Measurements from ENCODE around the gene WDR47.
"Not testable (repeated sequence)": the region's sequence is repeated elsewhere in the genome, so short reads cannot be mapped to it uniquely, and the experiment has no call there.

Gene WDR47

GRCh38 chr1:109020693-109021257 is 21.1 kb downstream of the WDR47 start:
- H3K9me3 ChIP-seq (ENCODE audit: control insufficient read depth, low read length), result no peaks in the 10 kb centered on the region
- no peaks in the 10 kb centered on the region for H3K79me2 ChIP-seq
- TF ChIP-seq, protein P1, sequence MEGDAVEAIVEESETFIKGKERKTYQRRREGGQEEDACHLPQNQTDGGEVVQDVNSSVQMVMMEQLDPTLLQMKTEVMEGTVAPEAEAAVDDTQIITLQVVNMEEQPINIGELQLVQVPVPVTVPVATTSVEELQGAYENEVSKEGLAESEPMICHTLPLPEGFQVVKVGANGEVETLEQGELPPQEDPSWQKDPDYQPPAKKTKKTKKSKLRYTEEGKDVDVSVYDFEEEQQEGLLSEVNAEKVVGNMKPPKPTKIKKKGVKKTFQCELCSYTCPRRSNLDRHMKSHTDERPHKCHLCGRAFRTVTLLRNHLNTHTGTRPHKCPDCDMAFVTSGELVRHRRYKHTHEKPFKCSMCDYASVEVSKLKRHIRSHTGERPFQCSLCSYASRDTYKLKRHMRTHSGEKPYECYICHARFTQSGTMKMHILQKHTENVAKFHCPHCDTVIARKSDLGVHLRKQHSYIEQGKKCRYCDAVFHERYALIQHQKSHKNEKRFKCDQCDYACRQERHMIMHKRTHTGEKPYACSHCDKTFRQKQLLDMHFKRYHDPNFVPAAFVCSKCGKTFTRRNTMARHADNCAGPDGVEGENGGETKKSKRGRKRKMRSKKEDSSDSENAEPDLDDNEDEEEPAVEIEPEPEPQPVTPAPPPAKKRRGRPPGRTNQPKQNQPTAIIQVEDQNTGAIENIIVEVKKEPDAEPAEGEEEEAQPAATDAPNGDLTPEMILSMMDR (IDR thresholded peaks at IDR 0.05), result no peak
- H3K27me3 ChIP-seq (ENCODE audit: control insufficient read depth, insufficient read depth, low read length), result no peaks in the 10 kb centered on the region
- H3K4me2 ChIP-seq (ENCODE audit: low read length), result no peak overlapping the region
- H3K4me3 ChIP-seq (ENCODE audit: low read depth, low read length), result no peak overlapping the region
- no peaks in the 10 kb centered on the region for H3K36me3 ChIP-seq (ENCODE audit: control insufficient read depth, insufficient read depth, low read length)
- no peak overlapping the region for H3K9ac ChIP-seq
- no peaks in the 10 kb centered on the region for H3K4me1 ChIP-seq
- no peak overlapping the region for H3K27ac ChIP-seq
- H2AFZ ChIP-seq, result no peak overlapping the region

GRCh38 chr1:109017719-109018118 is 24.2 kb downstream of the WDR47 start:
- not testable (repeated sequence) for H3K4me1 ChIP-seq; H3K79me2 ChIP-seq; H3K4me3 ChIP-seq (ENCODE audit: low read depth, low read length); H3K9ac ChIP-seq; H3K9me3 ChIP-seq (ENCODE audit: control insufficient read depth, low read length); H2AFZ ChIP-seq; H3K36me3 ChIP-seq (ENCODE audit: control insufficient read depth, insufficient read depth, low read length); H3K27ac ChIP-seq; H3K27me3 ChIP-seq (ENCODE audit: control insufficient read depth, insufficient read depth, low read length); H3K4me2 ChIP-seq (ENCODE audit: low read length)

DNA sequence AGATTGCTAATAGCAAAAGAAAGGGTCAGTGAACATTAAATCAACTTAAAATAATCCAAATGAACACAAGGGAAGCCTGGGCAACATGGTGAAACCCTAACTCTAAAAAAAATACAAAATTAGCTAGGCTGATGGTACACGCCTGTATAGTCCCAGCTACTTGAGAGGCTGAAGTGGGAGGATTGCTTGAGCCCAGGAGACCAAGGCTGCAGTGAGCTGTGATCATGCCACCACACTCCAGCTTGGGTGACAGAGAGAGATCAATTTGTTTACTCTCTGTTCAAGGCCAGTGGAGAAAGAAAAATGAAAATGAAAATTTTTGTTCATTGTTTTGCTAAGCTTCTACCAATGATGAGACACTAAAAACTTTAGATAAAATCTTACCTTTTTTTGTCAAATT is 24.8 kb downstream of the WDR47 start:
- Histone ChIP-seq H3K27me3 (ENCODE audit: control insufficient read depth, insufficient read depth, low read length) (no peaks in the 10 kb centered on the region), H3K9ac (no peak overlapping the region), H3K36me3 (ENCODE audit: control insufficient read depth, insufficient read depth, low read length) (no peaks in the 10 kb centered on the region), H3K4me3 (ENCODE audit: low read depth, low read length) (no peak overlapping the region), H3K27ac (no peak overlapping the region), H3K4me2 (ENCODE audit: low read length) (no peak overlapping the region), H3K4me1 (no peaks in the 10 kb centered on the region), H3K79me2 (no peaks in the 10 kb centered on the region), H3K9me3 (ENCODE audit: control insufficient read depth, low read length) (no peaks in the 10 kb centered on the region), H2AFZ (no peak overlapping the region)
- TF ChIP-seq, protein P1 (IDR thresholded peaks at IDR 0.05), result no peak

DNA sequence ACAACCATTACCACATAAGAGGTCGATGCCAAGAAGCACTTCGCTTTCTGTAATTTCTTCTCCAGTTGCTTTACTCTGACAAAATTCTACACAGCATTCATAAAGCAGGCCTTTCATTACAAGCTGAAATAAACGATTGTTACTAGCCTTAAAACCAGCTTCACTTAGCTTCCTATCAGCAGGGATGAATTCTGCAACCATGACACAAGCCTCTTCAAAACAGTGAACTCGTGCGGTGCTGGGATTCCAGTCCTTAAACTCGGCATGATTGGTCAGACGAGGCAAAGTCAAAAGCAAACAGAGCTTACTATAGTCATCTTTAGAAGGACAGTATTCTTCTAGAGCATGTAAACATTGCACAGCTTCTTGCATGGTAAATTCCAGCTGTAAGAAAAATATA is 30.6 kb downstream of the WDR47 start:
- no peak overlapping the region for H3K27ac ChIP-seq

DNA sequence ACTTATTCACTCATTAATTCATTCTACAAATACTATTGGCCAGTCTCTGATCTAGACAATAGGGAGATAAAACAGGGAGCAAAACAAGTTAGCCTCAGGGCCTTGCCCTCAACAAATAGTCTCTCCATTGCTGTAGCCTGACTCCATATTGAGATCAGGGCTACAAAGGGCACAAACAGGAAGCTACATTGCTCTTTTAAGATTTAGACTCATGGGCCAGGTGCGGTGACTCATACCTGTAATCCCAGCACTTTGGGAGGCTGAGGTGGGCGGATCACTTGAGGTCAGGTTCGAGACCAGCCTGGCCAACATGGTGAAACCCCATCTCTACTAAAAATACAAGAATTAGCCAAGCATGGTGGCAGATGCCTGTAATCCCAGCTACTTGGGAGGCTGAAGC is 45.3 kb downstream of the WDR47 start:
- H3K9ac ChIP-seq; H3K4me3 ChIP-seq (ENCODE audit: low read depth, low read length); H3K27me3 ChIP-seq (ENCODE audit: control insufficient read depth, insufficient read depth, low read length); H2AFZ ChIP-seq; H3K79me2 ChIP-seq; H3K4me2 ChIP-seq (ENCODE audit: low read length); H3K4me1 ChIP-seq; H3K27ac ChIP-seq; H3K36me3 ChIP-seq (ENCODE audit: control insufficient read depth, insufficient read depth, low read length); H3K9me3 ChIP-seq (ENCODE audit: control insufficient read depth, low read length): not testable (repeated sequence)

More for the DNA sequence above, 30.6 kb downstream of the WDR47 start:
- Histone ChIP-seq H3K9me3 (ENCODE audit: control insufficient read depth, low read length) (no peaks in the 10 kb centered on the region), H2AFZ (no peak overlapping the region), H3K27me3 (ENCODE audit: control insufficient read depth, insufficient read depth, low read length) (no peaks in the 10 kb centered on the region), H3K4me1 (no peaks in the 10 kb centered on the region), H3K4me2 (ENCODE audit: low read length) (no peak overlapping the region), H3K9ac (no peak overlapping the region), H3K36me3 (ENCODE audit: control insufficient read depth, insufficient read depth, low read length) (no peaks in the 10 kb centered on the region), H3K79me2 (no peaks in the 10 kb centered on the region), H3K4me3 (ENCODE audit: low read depth, low read length) (no peak overlapping the region)
- TF ChIP-seq, protein P1 (IDR thresholded peaks at IDR 0.05), result no peak

DNA sequence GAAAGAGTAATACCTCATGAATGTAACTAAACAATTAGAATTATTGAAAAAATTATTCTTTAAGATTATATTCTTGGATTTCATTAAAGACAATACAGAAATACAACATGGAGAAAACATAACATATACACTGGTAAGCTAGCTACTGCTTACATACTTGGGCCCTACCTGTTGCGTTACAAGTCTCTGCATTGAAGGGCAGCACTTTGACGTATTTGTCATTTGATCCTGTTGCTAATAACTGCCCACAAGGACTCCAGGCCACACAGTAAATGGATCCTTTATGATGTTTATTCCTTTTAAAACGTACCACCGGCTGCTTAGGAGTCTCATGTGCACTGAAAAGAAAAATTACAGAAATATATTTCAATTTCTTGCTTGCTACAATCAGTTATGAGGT is 58.8 kb downstream of the WDR47 start:
- no peak overlapping the region for H3K4me3 ChIP-seq (ENCODE audit: low read depth, low read length)
- no peak overlapping the region for H3K9ac ChIP-seq
- H3K4me1 ChIP-seq, result no peaks in the 10 kb centered on the region
- TF ChIP-seq, protein P1 (IDR thresholded peaks at IDR 0.05), result no peak
- H3K79me2 ChIP-seq, result no peaks in the 10 kb centered on the region
- no peaks in the 10 kb centered on the region for H3K9me3 ChIP-seq (ENCODE audit: control insufficient read depth, low read length)
- H3K27ac ChIP-seq, result no peak overlapping the region
- no peak overlapping the region for H3K4me2 ChIP-seq (ENCODE audit: low read length)
- H2AFZ ChIP-seq, result no peak overlapping the region
- H3K36me3 ChIP-seq (ENCODE audit: control insufficient read depth, insufficient read depth, low read length), result no peaks in the 10 kb centered on the region
- H3K27me3 ChIP-seq (ENCODE audit: control insufficient read depth, insufficient read depth, low read length), result no peaks in the 10 kb centered on the region
